Gastrocnemius medialis (tissue), 4 donors: Measurements from ENCODE around the gene SLC17A1.

Source experiments
- POLR2A ChIP-seq, 2 donors: fragments of 450-650 bp; IDR thresholded peaks; one replicate each; pipeline ENCODE4 v1.6.1; 2017; ENCODE audit warnings: antibody characterized with exemption in 2 of 2, mild to moderate bottlenecking in 2 of 2, moderate library complexity in 2 of 2
- TF ChIP-seq, protein P1 (sequence below), 5 experiments: fragments of 450-650 bp in 3 of 5; fragments of 200-600 bp in 2 of 5; sonication (generic) in 2 of 5; IDR thresholded peaks in 4 of 5; conservative IDR thresholded peaks in 1 of 5; 1 replicate in 4 of 5; 2 replicates in 1 of 5; pipeline ENCODE4 v1.5.1; 2016 to 2019; ENCODE audit warnings: antibody characterized with exemption in 5 of 5, mild to moderate bottlenecking in 3 of 5, moderate library complexity in 3 of 5

- TF ChIP-seq, protein P1, sequence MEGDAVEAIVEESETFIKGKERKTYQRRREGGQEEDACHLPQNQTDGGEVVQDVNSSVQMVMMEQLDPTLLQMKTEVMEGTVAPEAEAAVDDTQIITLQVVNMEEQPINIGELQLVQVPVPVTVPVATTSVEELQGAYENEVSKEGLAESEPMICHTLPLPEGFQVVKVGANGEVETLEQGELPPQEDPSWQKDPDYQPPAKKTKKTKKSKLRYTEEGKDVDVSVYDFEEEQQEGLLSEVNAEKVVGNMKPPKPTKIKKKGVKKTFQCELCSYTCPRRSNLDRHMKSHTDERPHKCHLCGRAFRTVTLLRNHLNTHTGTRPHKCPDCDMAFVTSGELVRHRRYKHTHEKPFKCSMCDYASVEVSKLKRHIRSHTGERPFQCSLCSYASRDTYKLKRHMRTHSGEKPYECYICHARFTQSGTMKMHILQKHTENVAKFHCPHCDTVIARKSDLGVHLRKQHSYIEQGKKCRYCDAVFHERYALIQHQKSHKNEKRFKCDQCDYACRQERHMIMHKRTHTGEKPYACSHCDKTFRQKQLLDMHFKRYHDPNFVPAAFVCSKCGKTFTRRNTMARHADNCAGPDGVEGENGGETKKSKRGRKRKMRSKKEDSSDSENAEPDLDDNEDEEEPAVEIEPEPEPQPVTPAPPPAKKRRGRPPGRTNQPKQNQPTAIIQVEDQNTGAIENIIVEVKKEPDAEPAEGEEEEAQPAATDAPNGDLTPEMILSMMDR (IDR thresholded peaks at IDR 0.05 in 4 of 5, conservative IDR thresholded peaks at IDR 0.05 in 1 of 5): no peak
- no peak for TF ChIP-seq POLR2A (IDR thresholded peaks at IDR 0.05)
These were observed 83.8 kb downstream of the SLC17A1 start for GRCh38 chr6:25748049-25748448.
